Stimulated activated naive CD8-positive, alpha-beta T cell treated with anti-CD3 and anti-CD28 coated beads, Interleukin-15, Interleukin-2, amounts not matched to agents 100 ng/mL and 50 ng/mL, for 24 hours (primary cell): ENCODE data around the gene TMEM54.

ENCODE experiments used
- H3K27ac Mint-ChIP-seq: one replicate; pipeline ENCODE4 v1.8.0; 2021; ENCODE audit warnings: mild to moderate bottlenecking, mixed read lengths
- H3K27me3 Mint-ChIP-seq: one replicate; pipeline ENCODE4 v1.8.0; 2021; ENCODE audit warnings: mixed read lengths
- H3K36me3 Mint-ChIP-seq: one replicate; pipeline ENCODE4 v1.8.0; 2021; ENCODE audit warnings: low read depth, mixed read lengths
- H3K4me1 Mint-ChIP-seq: one replicate; pipeline ENCODE4 v1.8.0; 2021; ENCODE audit warnings: low read depth, mixed read lengths
- H3K4me3 Mint-ChIP-seq: one replicate; pipeline ENCODE4 v1.8.0; 2021; ENCODE audit warnings: mild to moderate bottlenecking, mixed read lengths
- H3K9me3 Mint-ChIP-seq: one replicate; pipeline ENCODE4 v1.8.0; 2021; ENCODE audit warnings: mixed read lengths

The TMEM54 gene

DNA sequence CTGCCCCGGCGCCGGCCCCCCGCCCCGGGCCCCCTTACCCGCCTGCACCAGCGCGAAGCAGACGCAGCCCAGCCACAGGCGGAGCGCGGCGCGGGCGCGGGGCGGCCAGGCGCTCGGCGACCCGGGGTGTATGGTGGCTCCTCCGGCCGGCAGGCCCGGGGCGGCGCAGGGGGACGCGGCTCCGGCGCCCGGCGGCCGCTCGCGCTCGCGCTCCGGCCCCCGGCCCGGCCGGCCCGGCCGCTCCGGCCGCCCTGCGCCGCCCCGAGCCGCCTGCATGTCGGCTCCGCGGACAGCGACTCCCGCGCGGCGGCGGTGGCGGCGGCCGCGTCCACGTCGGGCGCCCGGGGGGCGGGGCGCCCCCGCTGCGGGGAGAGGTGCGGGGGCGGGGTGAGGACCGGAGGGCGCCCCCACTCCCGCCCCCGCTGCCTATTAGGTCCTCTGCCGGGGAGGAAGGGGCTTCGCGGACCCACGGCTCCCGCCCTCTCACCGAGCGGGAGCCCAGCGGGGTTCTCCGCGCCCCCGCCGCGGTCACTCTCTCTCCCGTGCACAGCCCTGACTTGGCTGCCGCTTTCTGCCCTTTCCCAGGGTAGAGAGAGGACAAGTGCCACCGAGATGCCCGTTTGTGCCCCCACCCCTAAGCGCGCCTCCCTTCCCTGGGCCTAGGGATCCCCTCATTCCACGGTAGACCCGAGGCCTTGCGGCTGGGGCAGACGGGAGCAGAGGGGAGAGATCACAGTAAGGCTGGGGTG lies 30.4 kb downstream of the TMEM54 start, which contains the start of gene FNDC5:
FNDC5 (minus strand) TSS at position 298 of the 749 bp plus-strand sequence.
- peaks cover 43% of the 10 kb centered on the region for H3K27me3 Mint-ChIP-seq
- peaks cover 12% of the 10 kb centered on the region for H3K4me1 Mint-ChIP-seq
- no peaks in the 10 kb centered on the region for H3K9me3 Mint-ChIP-seq
- no peaks in the 10 kb centered on the region for H3K36me3 Mint-ChIP-seq
- no peak within 1 kb of the TSS for H3K27ac Mint-ChIP-seq
- H3K4me3 Mint-ChIP-seq, result peak within 1 kb of the TSS; percentile 52

DNA sequence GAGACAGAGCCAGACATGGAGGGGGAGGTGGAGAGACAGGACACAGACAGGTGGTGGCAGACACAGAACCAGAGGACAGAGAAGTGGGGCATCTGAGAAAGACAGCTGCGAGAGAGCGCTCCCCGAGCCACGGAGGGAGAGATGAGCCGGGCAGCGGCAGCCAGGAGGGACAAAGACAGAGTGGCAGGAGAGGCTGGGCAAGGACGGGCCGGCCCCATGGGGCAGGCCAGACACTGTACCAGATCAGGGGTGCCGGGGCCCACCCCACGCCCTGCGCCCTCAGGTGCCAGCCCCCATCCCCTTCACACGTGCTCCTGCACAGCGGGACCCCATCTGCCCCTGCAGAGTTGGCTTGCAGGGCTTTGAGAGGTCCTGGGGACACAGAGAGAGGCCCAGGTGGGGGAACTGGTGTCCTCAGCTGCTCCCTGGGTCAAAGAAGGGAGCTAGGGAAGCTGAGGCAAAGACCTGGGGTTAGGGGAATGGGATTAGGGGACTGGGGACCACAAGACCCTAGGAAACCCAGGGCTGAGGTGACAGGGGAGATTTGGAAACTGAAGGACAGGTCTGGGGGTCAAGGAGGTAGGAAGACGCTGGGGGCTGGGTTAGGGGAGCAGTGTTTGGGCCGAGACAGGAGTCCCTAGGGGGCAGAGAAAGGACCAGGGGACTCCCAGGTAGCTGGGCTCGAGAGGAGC lies 31.1 kb downstream of the TMEM54 start:
- peaks cover 36% of the 10 kb centered on the region for H3K27me3 Mint-ChIP-seq
- peaks cover 12% of the 10 kb centered on the region for H3K4me1 Mint-ChIP-seq
- H3K36me3 Mint-ChIP-seq, result no peaks in the 10 kb centered on the region
- no peaks in the 10 kb centered on the region for H3K9me3 Mint-ChIP-seq
- H3K27ac Mint-ChIP-seq, result no peak overlapping the region
- peak overlapping the region; percentile 52 for H3K4me3 Mint-ChIP-seq

DNA sequence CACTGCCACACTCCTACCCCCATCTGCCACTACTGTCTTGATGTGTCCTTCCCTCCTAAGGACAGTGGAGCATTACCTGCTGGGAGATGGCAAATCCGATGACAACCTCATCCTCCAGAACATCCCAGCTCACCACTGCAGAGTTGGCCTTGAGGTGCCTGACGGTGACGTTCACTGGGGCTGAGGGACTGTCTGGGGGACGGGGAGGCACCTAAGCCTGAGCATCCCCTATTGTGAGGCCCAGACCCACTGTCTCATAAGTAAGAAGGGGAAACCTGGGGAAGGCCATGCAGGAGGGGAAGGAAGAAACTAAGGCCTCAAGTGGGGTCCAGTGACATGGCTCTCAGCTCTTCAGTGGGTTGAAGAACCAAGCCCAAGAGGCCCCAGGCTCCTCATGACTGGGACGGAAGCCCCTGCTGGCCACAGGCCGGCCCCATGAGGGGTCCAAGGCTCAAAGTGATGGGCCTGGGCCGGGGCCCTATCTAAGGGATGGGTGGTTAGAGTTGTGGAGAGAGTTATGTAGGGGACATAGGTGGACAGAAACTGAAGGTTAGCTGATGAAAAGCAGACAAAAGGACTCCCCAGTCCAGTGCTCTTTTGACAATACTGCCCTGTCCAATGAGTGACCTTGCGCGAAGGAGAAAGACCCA lies 32.3 kb downstream of the TMEM54 start:
- H3K36me3 Mint-ChIP-seq, result peaks cover 1% of the 10 kb centered on the region
- H3K9me3 Mint-ChIP-seq, result no peaks in the 10 kb centered on the region
- H3K4me3 Mint-ChIP-seq, result no peak overlapping the region
- peaks cover 12% of the 10 kb centered on the region for H3K4me1 Mint-ChIP-seq
- H3K27ac Mint-ChIP-seq, result no peak overlapping the region
- H3K27me3 Mint-ChIP-seq, result peaks cover 29% of the 10 kb centered on the region

DNA sequence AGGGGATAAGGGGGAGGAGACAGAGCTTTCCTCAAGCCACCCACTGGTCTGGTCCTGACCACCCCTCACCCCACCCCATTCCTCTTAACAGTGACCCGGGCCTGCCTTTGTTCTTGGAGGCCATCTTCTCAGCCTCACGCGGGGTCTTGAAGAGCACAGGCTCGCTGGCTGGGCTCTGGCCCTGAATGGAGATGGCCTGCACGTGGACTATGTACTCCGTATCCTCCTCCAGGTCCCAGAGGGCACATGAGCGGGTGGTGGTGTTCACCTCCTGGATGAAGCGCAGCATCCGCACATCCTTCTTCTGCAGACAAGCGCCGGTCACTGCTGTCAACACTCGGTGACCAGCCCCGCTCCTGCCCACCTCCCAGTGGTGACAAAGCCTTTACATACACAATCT lies 33.1 kb downstream of the TMEM54 start:
- Mint-ChIP-seq H3K4me1 (peaks cover 12% of the 10 kb centered on the region), H3K27me3 (peaks cover 29% of the 10 kb centered on the region), H3K4me3 (no peak overlapping the region), H3K36me3 (peaks cover 9% of the 10 kb centered on the region), H3K9me3 (no peaks in the 10 kb centered on the region), H3K27ac (no peak overlapping the region)

DNA sequence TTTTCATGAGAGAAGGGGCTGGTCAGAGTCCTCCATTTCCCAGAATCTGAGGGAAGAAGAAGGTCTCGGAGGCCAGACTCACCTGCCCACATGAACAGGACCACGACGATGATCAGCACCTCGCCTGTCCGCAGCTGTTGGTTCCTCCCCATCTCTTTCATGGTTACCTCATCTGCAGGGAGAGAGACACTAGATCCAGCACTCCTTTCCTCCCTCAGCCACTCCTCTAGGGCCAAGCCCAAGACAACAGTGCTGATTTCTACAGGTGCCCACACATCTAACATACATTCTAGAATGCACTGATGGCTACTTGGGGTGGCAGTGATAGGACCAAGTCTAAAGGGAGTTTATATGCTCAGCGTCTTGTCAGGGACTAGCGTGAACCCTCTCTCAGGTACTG lies 33.5 kb downstream of the TMEM54 start:
- peaks cover 9% of the 10 kb centered on the region for H3K4me1 Mint-ChIP-seq
- H3K36me3 Mint-ChIP-seq, result peaks cover 13% of the 10 kb centered on the region
- no peaks in the 10 kb centered on the region for H3K9me3 Mint-ChIP-seq
- H3K27me3 Mint-ChIP-seq, result peaks cover 27% of the 10 kb centered on the region
- no peak overlapping the region for H3K4me3 Mint-ChIP-seq
- no peak overlapping the region for H3K27ac Mint-ChIP-seq

DNA sequence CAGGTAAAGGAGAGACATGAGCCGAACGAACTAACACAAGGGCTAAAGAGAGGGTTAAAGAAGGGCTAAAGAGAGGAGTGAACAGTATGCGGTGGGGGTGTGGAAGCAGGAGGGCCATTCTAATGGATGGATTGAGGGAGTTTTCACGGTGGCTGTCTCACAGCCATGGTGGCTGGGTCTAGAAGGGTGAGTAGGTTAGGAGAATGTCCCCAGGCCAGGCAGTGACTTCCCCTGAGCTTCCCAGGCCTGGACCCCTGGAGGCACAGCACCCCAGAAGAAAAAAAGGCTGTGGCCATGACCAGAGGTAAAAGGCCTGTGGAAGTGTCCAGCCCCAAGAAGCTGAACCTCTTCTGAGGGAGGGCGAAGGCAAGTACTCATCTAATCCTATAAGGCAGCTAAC lies 34.0 kb downstream of the TMEM54 start:
- H3K27ac Mint-ChIP-seq, result no peak overlapping the region
- H3K9me3 Mint-ChIP-seq, result no peaks in the 10 kb centered on the region
- peaks cover 25% of the 10 kb centered on the region for H3K27me3 Mint-ChIP-seq
- H3K36me3 Mint-ChIP-seq, result peaks cover 17% of the 10 kb centered on the region
- H3K4me1 Mint-ChIP-seq, result peaks cover 8% of the 10 kb centered on the region
- H3K4me3 Mint-ChIP-seq, result no peak overlapping the region

DNA sequence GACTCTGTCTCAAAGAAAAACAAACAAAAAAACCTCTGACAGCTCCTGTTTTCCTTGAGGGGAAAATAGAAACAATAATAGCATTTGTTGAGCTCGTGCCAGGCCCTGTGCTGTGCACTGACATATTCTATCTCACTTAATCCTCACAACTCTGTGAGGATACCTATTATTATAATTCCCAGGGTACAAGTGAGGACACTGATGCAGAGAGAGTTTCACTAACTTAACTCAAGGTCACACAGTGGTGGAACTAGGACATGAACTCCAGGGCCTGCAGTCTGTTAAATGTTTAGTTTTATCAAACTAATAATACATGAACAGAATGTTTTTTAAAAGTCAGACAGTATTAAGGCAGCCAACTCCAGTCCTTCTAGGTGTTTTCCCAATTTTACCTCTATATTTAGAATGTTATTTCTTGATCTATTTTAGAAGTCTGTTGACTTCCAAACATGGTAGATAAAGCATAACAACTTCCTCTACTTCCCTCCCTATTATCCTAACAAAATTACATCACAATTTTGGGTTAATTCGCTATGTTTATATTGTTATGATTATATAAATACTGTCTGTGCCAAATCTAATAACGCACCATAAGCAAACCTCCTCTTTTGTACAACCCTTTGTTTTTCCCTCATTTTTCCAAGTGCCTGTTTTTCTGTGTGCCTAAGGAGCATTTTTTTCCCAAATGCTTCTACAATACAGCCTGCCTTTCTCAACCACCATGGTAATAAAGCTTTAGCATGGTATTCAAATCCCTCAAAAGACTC lies 35.4 kb downstream of the TMEM54 start:
- H3K9me3 Mint-ChIP-seq, result no peaks in the 10 kb centered on the region
- peaks cover 22% of the 10 kb centered on the region for H3K36me3 Mint-ChIP-seq
- H3K4me3 Mint-ChIP-seq, result no peak overlapping the region
- no peak overlapping the region for H3K27ac Mint-ChIP-seq
- peaks cover 15% of the 10 kb centered on the region for H3K27me3 Mint-ChIP-seq
- H3K4me1 Mint-ChIP-seq, result peaks cover 3% of the 10 kb centered on the region

DNA sequence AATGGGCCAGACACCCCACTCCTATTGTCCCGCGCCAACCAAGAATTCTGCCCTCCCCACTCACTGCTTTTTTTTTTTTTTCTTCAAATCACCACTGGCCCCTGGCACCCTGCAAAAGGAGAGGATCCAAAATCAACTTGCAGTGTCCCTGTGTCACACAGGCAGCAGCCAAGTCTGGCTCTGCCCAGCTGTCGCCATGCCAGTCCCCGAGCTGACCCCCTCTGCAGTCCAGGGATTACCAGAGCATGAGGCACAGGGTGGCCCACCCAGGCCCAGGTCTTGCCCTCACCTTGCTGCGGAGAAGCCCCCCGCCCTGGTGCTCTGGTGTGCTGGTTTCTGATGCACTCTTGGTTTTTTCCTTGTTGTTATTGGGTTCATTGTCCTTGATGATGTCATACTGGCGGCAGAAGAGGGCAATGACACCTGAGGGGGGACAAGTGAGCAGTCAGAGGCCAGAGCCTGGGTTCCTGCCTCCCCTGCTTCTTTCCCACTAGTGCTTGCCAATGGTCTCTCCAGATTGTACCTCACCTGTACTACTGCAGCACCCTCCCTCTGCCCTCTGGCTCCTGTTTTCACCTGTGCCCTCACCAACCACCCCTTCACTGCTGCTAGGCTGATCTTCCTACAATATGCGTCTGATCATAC lies 36.7 kb downstream of the TMEM54 start:
- Mint-ChIP-seq H3K36me3 (peaks cover 22% of the 10 kb centered on the region), H3K9me3 (no peaks in the 10 kb centered on the region), H3K4me3 (no peak overlapping the region), H3K27ac (no peak overlapping the region), H3K4me1 (no peaks in the 10 kb centered on the region), H3K27me3 (peaks cover 6% of the 10 kb centered on the region)

DNA sequence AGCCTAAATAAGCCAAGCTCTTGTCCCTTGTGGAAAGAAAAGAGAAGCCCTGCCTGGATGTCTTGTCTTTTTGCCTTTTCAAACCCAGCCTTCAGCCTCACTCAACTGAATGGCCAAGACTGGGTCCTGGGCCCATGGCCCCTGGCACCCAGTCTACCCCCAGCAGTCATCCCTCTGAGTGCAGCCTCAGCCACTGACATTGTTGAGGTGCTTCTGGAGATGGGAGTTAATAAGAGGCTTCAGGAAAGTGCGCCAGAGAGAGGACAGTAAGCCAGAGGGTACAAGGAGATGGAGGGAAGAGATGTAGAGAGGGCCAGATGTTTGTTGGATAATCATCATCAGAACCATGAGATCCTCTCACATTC lies 37.3 kb downstream of the TMEM54 start:
- Mint-ChIP-seq H3K4me1 (no peaks in the 10 kb centered on the region), H3K9me3 (no peaks in the 10 kb centered on the region), H3K27me3 (no peaks in the 10 kb centered on the region), H3K27ac (no peak overlapping the region), H3K4me3 (no peak overlapping the region), H3K36me3 (peaks cover 22% of the 10 kb centered on the region)

DNA sequence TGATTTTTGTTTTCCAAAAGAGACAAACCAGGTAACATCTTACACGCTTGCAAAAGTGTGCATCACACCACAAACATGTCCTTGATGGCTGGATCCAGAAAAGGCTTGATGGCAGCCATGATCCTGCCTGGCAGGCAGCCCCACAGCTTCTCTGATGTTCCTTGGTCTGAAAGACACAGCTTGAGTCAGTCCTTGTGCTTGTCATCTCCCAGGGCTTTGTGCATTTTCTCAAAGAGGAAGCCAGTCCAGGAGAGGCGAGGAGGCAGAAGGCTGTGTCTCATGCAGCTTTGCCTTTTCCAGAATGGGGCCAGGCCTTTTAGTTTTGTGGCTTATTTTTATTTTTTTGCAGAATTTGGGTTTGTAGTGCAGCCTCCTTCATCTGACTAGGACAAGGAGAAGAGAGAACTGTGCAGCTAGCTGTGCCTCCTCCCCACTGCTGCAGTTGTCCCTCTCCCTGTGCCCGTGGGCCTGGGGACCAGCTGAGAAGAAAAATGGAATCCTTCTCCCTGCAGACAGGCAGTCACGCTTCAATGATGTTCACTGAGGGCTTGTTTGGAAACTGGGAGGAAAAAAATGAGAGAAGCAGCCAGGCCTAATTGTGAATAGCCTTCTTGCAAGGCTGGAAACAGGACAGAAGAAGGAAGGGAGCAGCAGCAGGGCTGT lies 37.8 kb downstream of the TMEM54 start:
- H3K9me3 Mint-ChIP-seq, result no peaks in the 10 kb centered on the region
- no peak overlapping the region for H3K4me3 Mint-ChIP-seq
- H3K27ac Mint-ChIP-seq, result no peak overlapping the region
- no peaks in the 10 kb centered on the region for H3K27me3 Mint-ChIP-seq
- H3K36me3 Mint-ChIP-seq, result peaks cover 22% of the 10 kb centered on the region
- no peaks in the 10 kb centered on the region for H3K4me1 Mint-ChIP-seq

DNA sequence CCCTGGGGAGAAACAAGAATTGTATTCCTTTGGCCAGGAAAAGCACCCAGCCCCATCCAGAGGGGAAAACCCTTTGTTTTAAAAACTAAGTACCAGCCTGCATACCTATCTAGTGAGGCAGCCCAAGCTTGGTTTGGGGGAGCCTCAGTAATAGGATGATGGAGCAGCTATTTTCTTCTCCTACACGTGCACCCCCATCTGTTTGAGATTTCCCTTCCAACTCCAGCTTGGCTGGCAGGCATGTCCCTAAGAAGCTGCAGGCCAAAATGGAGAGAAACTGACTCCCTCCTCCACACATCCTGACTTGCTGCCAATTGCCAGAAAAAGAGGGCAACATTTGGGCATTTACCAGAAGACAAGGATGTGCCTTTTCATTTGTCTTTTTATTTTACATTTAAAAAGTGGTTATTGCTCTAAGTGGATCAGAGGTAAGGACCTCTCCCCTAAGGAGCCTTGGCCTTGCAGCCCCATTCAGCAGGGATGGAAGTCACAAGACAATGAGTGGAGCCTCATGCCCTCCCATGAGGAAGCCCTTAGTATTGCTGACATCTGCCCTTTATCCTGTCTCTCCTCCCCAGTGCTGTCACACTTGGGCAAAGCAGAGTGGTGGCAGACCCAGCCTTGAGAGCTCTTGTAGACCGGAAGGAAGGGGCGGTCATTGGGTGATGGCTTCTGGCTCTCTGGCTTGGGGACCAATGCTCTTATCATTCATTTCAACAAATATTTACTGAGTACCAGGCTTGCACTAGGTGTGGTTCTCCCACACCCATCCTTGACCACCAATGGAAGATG lies 39.1 kb downstream of the TMEM54 start:
- no peak overlapping the region for H3K27ac Mint-ChIP-seq
- H3K4me3 Mint-ChIP-seq, result no peak overlapping the region
- no peaks in the 10 kb centered on the region for H3K4me1 Mint-ChIP-seq
- H3K36me3 Mint-ChIP-seq, result peaks cover 30% of the 10 kb centered on the region
- no peaks in the 10 kb centered on the region for H3K27me3 Mint-ChIP-seq
- H3K9me3 Mint-ChIP-seq, result no peaks in the 10 kb centered on the region

DNA sequence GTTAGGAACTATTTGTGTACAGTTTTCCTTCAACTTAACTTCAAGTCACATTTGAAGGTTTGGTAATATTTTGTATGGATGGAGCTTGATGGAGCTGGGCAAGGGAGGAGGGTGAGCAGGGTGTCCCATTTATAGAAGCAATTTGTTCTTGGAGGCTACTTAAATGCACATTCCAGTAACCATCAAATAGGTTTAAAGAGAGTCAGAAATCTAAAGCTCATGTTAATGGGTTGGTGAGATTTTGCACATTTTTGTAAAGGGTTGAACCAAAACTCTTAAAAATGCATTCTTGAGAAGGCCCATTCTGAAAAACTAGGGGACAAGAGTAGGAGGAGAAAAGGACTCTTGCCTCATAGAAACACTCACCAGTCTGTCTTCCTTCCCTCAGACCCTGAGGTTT lies 40.6 kb downstream of the TMEM54 start:
- peaks cover 43% of the 10 kb centered on the region for H3K36me3 Mint-ChIP-seq
- H3K4me1 Mint-ChIP-seq, result no peaks in the 10 kb centered on the region
- H3K4me3 Mint-ChIP-seq, result no peak overlapping the region
- H3K9me3 Mint-ChIP-seq, result no peaks in the 10 kb centered on the region
- H3K27ac Mint-ChIP-seq, result no peak overlapping the region
- H3K27me3 Mint-ChIP-seq, result no peaks in the 10 kb centered on the region

DNA sequence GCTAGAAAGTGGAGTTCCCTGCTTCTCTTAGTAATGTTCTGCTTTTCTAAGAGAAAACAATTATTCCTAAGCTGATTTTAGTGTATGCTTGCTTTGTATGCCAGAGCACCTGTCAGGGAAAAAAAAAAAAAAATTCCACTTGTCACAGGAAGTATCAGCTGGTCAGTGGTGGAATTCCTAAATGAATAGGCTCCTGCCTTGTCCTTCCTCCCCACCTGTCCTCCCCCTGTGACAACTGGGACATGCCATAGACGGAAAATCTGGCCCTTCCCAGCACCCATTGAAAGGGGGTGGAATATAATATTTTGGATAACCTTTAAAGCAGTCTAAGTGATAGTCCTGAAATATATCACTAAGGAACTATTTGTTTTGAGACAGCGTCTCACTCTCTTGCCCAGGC lies 41.3 kb downstream of the TMEM54 start:
- peaks cover 44% of the 10 kb centered on the region for H3K36me3 Mint-ChIP-seq
- no peak overlapping the region for H3K27ac Mint-ChIP-seq
- H3K4me3 Mint-ChIP-seq, result no peak overlapping the region
- H3K4me1 Mint-ChIP-seq, result no peaks in the 10 kb centered on the region
- no peaks in the 10 kb centered on the region for H3K27me3 Mint-ChIP-seq
- no peaks in the 10 kb centered on the region for H3K9me3 Mint-ChIP-seq
